Effector CD4-positive, alpha-beta T cell (primary cell): ENCODE measurements around the gene FBXW8.

ENCODE experiments used
- DNase-seq: peaks from one replicate; pipeline ENCODE4 v3.0.0-alpha.2; 2020

The FBXW8 gene

GRCh38 chr12:116926283-116927243 is 15.8 kb downstream of the FBXW8 start:
- no peak for DNase-seq

GRCh38 chr12:116927244-116927940 is 16.6 kb downstream of the FBXW8 start:
- DNase-seq = no peak

- no peak for DNase-seq
Observed at GRCh38 chr12:116928504-116928903, 17.8 kb downstream of the FBXW8 start.

- DNase-seq = no peak
Observed at GRCh38 chr12:116929885-116930284, 19.1 kb downstream of the FBXW8 start.

- no peak for DNase-seq
Observed at GRCh38 chr12:116931665-116932064, 20.9 kb downstream of the FBXW8 start.

- DNase-seq = no peak
Observed at GRCh38 chr12:116933091-116933490, 22.3 kb downstream of the FBXW8 start.

- DNase-seq = no peak
Observed at GRCh38 chr12:116933512-116934246, 22.9 kb downstream of the FBXW8 start.

- no peak for DNase-seq
Observed at GRCh38 chr12:116934908-116935705, 24.4 kb downstream of the FBXW8 start.

- no peak for DNase-seq
Observed at GRCh38 chr12:116937640-116938039, 26.9 kb downstream of the FBXW8 start.

- DNase-seq = no peak
Observed at GRCh38 chr12:116939734-116940133, 29.0 kb downstream of the FBXW8 start.

GRCh38 chr12:116941188-116941587 is 30.4 kb downstream of the FBXW8 start:
- DNase-seq = no peak

- DNase-seq = no peak
Observed at GRCh38 chr12:116943419-116944372, 32.9 kb downstream of the FBXW8 start.

GRCh38 chr12:116945886-116946550 is 35.3 kb downstream of the FBXW8 start:
- DNase-seq = no peak

- no peak for DNase-seq
Observed at GRCh38 chr12:116948298-116948697, 37.5 kb downstream of the FBXW8 start.

- no peak for DNase-seq
Observed at GRCh38 chr12:116950628-116951325, 40.0 kb downstream of the FBXW8 start.

GRCh38 chr12:116954710-116955381 is 44.1 kb downstream of the FBXW8 start:
- DNase-seq = no peak

- DNase-seq = peak; percentile 5
Observed at GRCh38 chr12:116955382-116956021, 44.8 kb downstream of the FBXW8 start.

- DNase-seq = no peak
Observed at GRCh38 chr12:116958402-116959197, 47.9 kb downstream of the FBXW8 start.
